Sigmoid colon (tissue), 7 donors: ENCODE results near the gene PAXX. TPM values are rescaled to one million over a fixed set of nuclear protein-coding genes. Genes with fewer than 3 reads are reported as not detected.

Experiments used
- DNase-seq: peaks from one replicate; pipeline ENCODE4 v3.0.0-alpha.2; 2019
- H3K27ac ChIP-seq, 4 donors: fragments of 200-600 bp; sonication (generic); one replicate each; pipeline ENCODE4 v1.5.1; 2016 to 2019; ENCODE audit warnings: mild to moderate bottlenecking in 1 of 4
- H3K27me3 ChIP-seq, 3 donors: fragments of 200-600 bp; sonication (generic); one replicate each; pipeline ENCODE4 v1.5.1; 2019; ENCODE audit warnings: mild to moderate bottlenecking in 1 of 3
- H3K36me3 ChIP-seq, 4 donors: fragments of 200-600 bp; sonication (generic); one replicate each; pipeline ENCODE4 v1.5.1; 2016 to 2019
- H3K4me1 ChIP-seq, 4 donors: fragments of 200-600 bp; sonication (generic); one replicate each; pipeline ENCODE4 v1.5.1; 2017 to 2019
- H3K4me3 ChIP-seq, 4 donors: fragments of 200-600 bp; sonication (generic); one replicate each; pipeline ENCODE4 v1.5.1; 2017 to 2019; ENCODE audit warnings: mild to moderate bottlenecking in 2 of 4, moderate library complexity in 1 of 4
- H3K9me3 ChIP-seq, 4 donors: fragments of 200-600 bp in 3 of 4; sonication (generic) in 3 of 4; one replicate each; pipeline versions ENCODE4 v1.5.1 to v1.6.1; 2013 to 2019
- EP300 ChIP-seq, 4 donors: sonication (generic); formaldehyde crosslinking; IDR thresholded peaks; one replicate each; pipeline ENCODE4 v1.6.1; 2017; ENCODE audit warnings: antibody characterized with exemption in 4 of 4
- POLR2A ChIP-seq, 2 donors: fragments of 450-650 bp; IDR thresholded peaks; one replicate each; pipeline ENCODE4 v1.6.1; 2016; ENCODE audit warnings: antibody characterized with exemption in 2 of 2, mild to moderate bottlenecking in 2 of 2, moderate library complexity in 2 of 2
- POLR2AphosphoS5 ChIP-seq, 4 donors: sonication (generic); formaldehyde crosslinking; IDR thresholded peaks; one replicate each; pipeline ENCODE4 v1.6.1; 2017; ENCODE audit warnings: antibody characterized with exemption in 4 of 4
- WGBS, 2 donors: extraction: QIAGEN DNeasy Blood & Tissue Kit; methylation state at CpG; one replicate each; pipeline ENCODE4 v1.1.7; 2013; 5-methylcytosine and 5-hydroxymethylcytosine counted together
- intact Hi-C: fragments of 100-400 bp; cut with DNase I; formaldehyde crosslinking; loops from one replicate; pipeline ENCODE4 v1.15.1; 2023
- polyA plus RNA-seq, 3 donors: library from polyadenylated mRNA; stranded (reverse); fragments of 200-250 nt; gene quantifications; one replicate each; pipeline ENCODE4 v1.2.3, GENCODE V29; 2013
- total RNA-seq, 4 donors: library from RNA; depleted of rRNA; stranded (reverse); fragments of >200 nt; gene quantifications; one replicate each; pipeline ENCODE4 v1.1.0, GENCODE V29; 2016
- TF ChIP-seq, protein P1 (sequence below), 4 experiments: fragments of 450-650 bp in 3 of 4; fragments of 200-600 bp in 1 of 4; IDR thresholded peaks; one replicate each; pipeline ENCODE4 v1.5.1; 2016 to 2019; ENCODE audit warnings: antibody characterized with exemption in 4 of 4, mild to moderate bottlenecking in 3 of 4, moderate library complexity in 2 of 4
- donor health status: healthy with polysubstance abuse.
- donor health status: Bipolar disorder and iron deficiency.
- donor health status: healthy.

Gene PAXX
- total and polyA plus RNA-seq, 7 donors = 28.0 to 80.9 (median 36.3) TPM

- 12 to 55% methylated on average over 30 of the region's 30 CpGs for WGBS, 2 donors
- TF ChIP-seq, protein P1, sequence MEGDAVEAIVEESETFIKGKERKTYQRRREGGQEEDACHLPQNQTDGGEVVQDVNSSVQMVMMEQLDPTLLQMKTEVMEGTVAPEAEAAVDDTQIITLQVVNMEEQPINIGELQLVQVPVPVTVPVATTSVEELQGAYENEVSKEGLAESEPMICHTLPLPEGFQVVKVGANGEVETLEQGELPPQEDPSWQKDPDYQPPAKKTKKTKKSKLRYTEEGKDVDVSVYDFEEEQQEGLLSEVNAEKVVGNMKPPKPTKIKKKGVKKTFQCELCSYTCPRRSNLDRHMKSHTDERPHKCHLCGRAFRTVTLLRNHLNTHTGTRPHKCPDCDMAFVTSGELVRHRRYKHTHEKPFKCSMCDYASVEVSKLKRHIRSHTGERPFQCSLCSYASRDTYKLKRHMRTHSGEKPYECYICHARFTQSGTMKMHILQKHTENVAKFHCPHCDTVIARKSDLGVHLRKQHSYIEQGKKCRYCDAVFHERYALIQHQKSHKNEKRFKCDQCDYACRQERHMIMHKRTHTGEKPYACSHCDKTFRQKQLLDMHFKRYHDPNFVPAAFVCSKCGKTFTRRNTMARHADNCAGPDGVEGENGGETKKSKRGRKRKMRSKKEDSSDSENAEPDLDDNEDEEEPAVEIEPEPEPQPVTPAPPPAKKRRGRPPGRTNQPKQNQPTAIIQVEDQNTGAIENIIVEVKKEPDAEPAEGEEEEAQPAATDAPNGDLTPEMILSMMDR (IDR thresholded peaks at IDR 0.05) = no peak
- peak in 1 of 4 donors; percentile 31 for TF ChIP-seq POLR2AphosphoS5 (IDR thresholded peaks at IDR 0.05)
- TF ChIP-seq POLR2A (IDR thresholded peaks at IDR 0.05) = peak in 1 of 2 donors; percentile 22
- TF ChIP-seq EP300 (IDR thresholded peaks at IDR 0.05) = no peak
- Histone ChIP-seq H3K27ac (no peak overlapping the region), H3K4me3 (no peak overlapping the region), H3K27me3 (no peaks in the 10 kb centered on the region), H3K4me1 (peaks cover 0 to 16% (median 13%) of the 10 kb centered on the region in 4 donors), H3K9me3 (no peaks in the 10 kb centered on the region), H3K36me3 (peaks cover 0 to 10% (median 3%) of the 10 kb centered on the region in 4 donors)
- no peak for DNase-seq
- intact Hi-C loops = no loop called here
Observed at GRCh38 chr9:137021979-137022661, 29.9 kb downstream of the PAXX start.

- WGBS, 2 donors = 78 to 92% methylated on average over 23 of the region's 23 CpGs
- no peaks in the 10 kb centered on the region for H3K27me3 ChIP-seq
- DNase-seq = no peak
- H3K27ac ChIP-seq = no peak overlapping the region
- intact Hi-C loops = no loop called here
- H3K36me3 ChIP-seq = peaks cover 0 to 4% (median 2%) of the 10 kb centered on the region in 4 donors
- H3K4me3 ChIP-seq = no peak overlapping the region
- H3K9me3 ChIP-seq = no peaks in the 10 kb centered on the region
- TF ChIP-seq, protein P1 (IDR thresholded peaks at IDR 0.05) = no peak
- TF ChIP-seq POLR2AphosphoS5 (IDR thresholded peaks at IDR 0.05) = no peak
- no peak for TF ChIP-seq EP300 (IDR thresholded peaks at IDR 0.05)
- TF ChIP-seq POLR2A (IDR thresholded peaks at IDR 0.05) = no peak
- peaks cover 0 to 21% (median 18%) of the 10 kb centered on the region in 4 donors for H3K4me1 ChIP-seq
Observed at GRCh38 chr9:137022662-137023008, 30.4 kb downstream of the PAXX start.

GRCh38 chr9:137023157-137023556 lies 30.9 kb downstream of the PAXX start:
- intact Hi-C loops = no loop called here
- DNase-seq = no peak
- no peak overlapping the region for H3K27ac ChIP-seq
- H3K4me1 ChIP-seq = peaks cover 0 to 21% (median 19%) of the 10 kb centered on the region in 4 donors
- TF ChIP-seq EP300 (IDR thresholded peaks at IDR 0.05) (no peak), POLR2A (IDR thresholded peaks at IDR 0.05) (no peak), POLR2AphosphoS5 (IDR thresholded peaks at IDR 0.05) (no peak)
- TF ChIP-seq, protein P1 (IDR thresholded peaks at IDR 0.05) = no peak
- no peak overlapping the region for H3K4me3 ChIP-seq
- WGBS, 2 donors = 53 to 82% methylated on average over 7 of the region's 7 CpGs
- H3K36me3 ChIP-seq = no peaks in the 10 kb centered on the region
- H3K9me3 ChIP-seq = no peaks in the 10 kb centered on the region
- no peaks in the 10 kb centered on the region for H3K27me3 ChIP-seq

GRCh38 chr9:137023583-137023991 lies 31.4 kb downstream of the PAXX start:
- Histone ChIP-seq H3K9me3 (no peaks in the 10 kb centered on the region), H3K4me3 (no peak overlapping the region), H3K27ac (no peak overlapping the region), H3K36me3 (no peaks in the 10 kb centered on the region), H3K4me1 (peaks cover 0 to 24% (median 22%) of the 10 kb centered on the region in 4 donors), H3K27me3 (no peaks in the 10 kb centered on the region)
- DNase-seq = no peak
- no peak for TF ChIP-seq POLR2A (IDR thresholded peaks at IDR 0.05)
- TF ChIP-seq POLR2AphosphoS5 (IDR thresholded peaks at IDR 0.05) = no peak
- TF ChIP-seq EP300 (IDR thresholded peaks at IDR 0.05) = no peak
- TF ChIP-seq, protein P1 (IDR thresholded peaks at IDR 0.05) = no peak
- WGBS, 2 donors = 86 to 90% methylated on average over 15 of the region's 15 CpGs
- intact Hi-C loops = no loop called here
